K562 (cell line): ENCODE measurements around the gene DHDH. TPM values are rescaled to one million over a fixed set of nuclear protein-coding genes. Genes with fewer than 3 reads are reported as not detected.

Source experiments
- CTCF ChIP-seq, 3 experiments: IDR thresholded peaks in 2 of 3; conservative IDR thresholded peaks in 1 of 3; 2 replicates each; pipeline ENCODE4 v1.5.1; 2011 to 2012; ENCODE audit warnings: low read length in 3 of 3, mild to moderate bottlenecking in 3 of 3, control low read depth in 2 of 3, improper control_type of control experiment in 1 of 3, inconsistent platforms in 1 of 3, low read depth in 1 of 3, mixed read lengths in 1 of 3, moderate library complexity in 1 of 3; ENCODE audit not compliant: insufficient read depth in 2 of 3
- HCFC1 ChIP-seq: IDR thresholded peaks from 2 replicates; pipeline ENCODE4 v1.6.1; 2012; ENCODE audit warnings: low read depth, low read length, improper control_type of control experiment
- HMGN3 ChIP-seq: IDR thresholded peaks from 2 replicates; pipeline ENCODE4 v1.6.1; 2011; ENCODE audit warnings: borderline replicate concordance, low read depth, mild to moderate bottlenecking, mixed read lengths, low read length; ENCODE audit not compliant: insufficient read length; ENCODE audit errors: extremely low read depth
- KLF16 ChIP-seq: IDR thresholded peaks from 2 replicates; pipeline ENCODE4 v1.6.1; 2016; ENCODE audit warnings: antibody characterized with exemption
- MYNN ChIP-seq, 2 experiments: sonication (generic); formaldehyde crosslinking in 1 of 2; IDR thresholded peaks; 2 replicates each; pipeline versions ENCODE4 v1.5.0 to v1.6.1; 2016 to 2020; ENCODE audit warnings: antibody characterized with exemption in 1 of 2, missing genetic modification reagents in 1 of 2
- NCOA1 ChIP-seq: fragments of 450-650 bp; IDR thresholded peaks from 2 replicates; pipeline ENCODE4 v1.6.1; 2016; ENCODE audit warnings: low read depth
- NFYB ChIP-seq: IDR thresholded peaks from 2 replicates; pipeline ENCODE4 v1.6.1; 2011; ENCODE audit warnings: mild to moderate bottlenecking, moderate library complexity; ENCODE audit not compliant: insufficient read length; ENCODE audit errors: extremely low read depth
- RFX7 ChIP-seq: fragments of 250-450 bp; sonication (Bioruptor Pico); IDR thresholded peaks from 2 replicates; pipeline ENCODE4 v1.5.1; 2021; ENCODE audit warnings: mild to moderate bottlenecking
- SMAD4 ChIP-seq: fragments of 250-450 bp; sonication (Bioruptor Pico); conservative IDR thresholded peaks from 2 replicates; pipeline ENCODE4 v1.8.0; 2021; ENCODE audit warnings: inconsistent platforms, mild to moderate bottlenecking, moderate library complexity
- TEAD4 ChIP-seq, 2 experiments: sonication (generic) in 1 of 2; formaldehyde crosslinking in 1 of 2; IDR thresholded peaks; 2 replicates each; pipeline versions ENCODE4 v1.6.1 to v1.8.0; 2012 to 2022; ENCODE audit warnings: borderline replicate concordance in 1 of 2, inconsistent platforms in 1 of 2, low read length in 1 of 2, mild to moderate bottlenecking in 1 of 2, missing genetic modification reagents in 1 of 2
- ZBTB26 ChIP-seq: fragments of 450-650 bp; formaldehyde crosslinking; IDR thresholded peaks from 2 replicates; pipeline ENCODE4 v1.4.0; 2022; ENCODE audit warnings: missing genetic modification characterization
- ZC3H4 ChIP-seq: sonication (generic); formaldehyde crosslinking; IDR thresholded peaks from 2 replicates; pipeline ENCODE4 v1.9.0; 2021; ENCODE audit warnings: missing genetic modification reagents, borderline replicate concordance
- ZNF407 ChIP-seq: fragments of 450-650 bp; IDR thresholded peaks from 2 replicates; pipeline ENCODE4 v1.6.1; 2016; ENCODE audit warnings: low read depth
- ZNF830 ChIP-seq: fragments of 250-450 bp; sonication (Bioruptor Pico); IDR thresholded peaks from 2 replicates; pipeline ENCODE4 v1.5.0; 2021; ENCODE audit warnings: mild to moderate bottlenecking
- polyA plus RNA-seq, 8 experiments: library from polyadenylated mRNA; depleted of rRNA in 4 of 8; stranded (reverse) in 5 of 8; unstranded in 3 of 8; fragments of >200 nt; fragmentation: Nextera tagmentation in 2 of 8; fragmentation: Illumina TruSeq in 1 of 8; extraction: Ambion mirVana in 2 of 8; extraction: Trizol in 1 of 8; gene quantifications; 2 replicates each; pipeline versions ENCODE4 v1.2.1 to v1.2.3, GENCODE V29; 2011 to 2014; ENCODE audit warnings: inconsistent platforms in 1 of 8, missing spikeins in 1 of 8
- total RNA-seq, 7 experiments: library from RNA; depleted of rRNA in 6 of 7; stranded (reverse); fragments of >200 nt in 6 of 7; fragmentation: Illumina TruSeq in 2 of 7; extraction: Trizol in 2 of 7; gene quantifications; 2 replicates each; pipeline versions ENCODE4 v1.2.1 to v1.2.3, GENCODE V29; 2011 to 2021; ENCODE audit warnings: low replicate concordance in 1 of 7

The DHDH gene
- total and polyA plus RNA-seq, 9 of the 15 experiments (the other 6 are each of a cell fraction or from before 2014, with no cell fraction given): 0.37 to 1.9 (median 0.87) TPM

- peak; percentile 94 to 98 (median 97) for TF ChIP-seq CTCF (IDR thresholded peaks at IDR 0.05 in 2 of 3, conservative IDR thresholded peaks at IDR 0.05 in 1 of 3; ENCODE audit: insufficient read depth in 2 of 3, low read depth in 1 of 3, low read length in 3 of 3)
- peak; percentile 35; the same call in 1 of the 2 replicates for TF ChIP-seq HCFC1
- no peak for TF ChIP-seq ZBTB26 (CRISPR knock-in tag)
- no peak for TF ChIP-seq ZC3H4 (CRISPR knock-in tag)
- TF ChIP-seq ZNF830: no peak
- no peak for TF ChIP-seq RFX7 (CRISPR knock-in tag)
- TF ChIP-seq HMGN3: no peak
- TF ChIP-seq SMAD4 (CRISPR knock-in tag): 0 out of 2 replicates have a peak, but pooled peaks have one; percentile 36
- TF ChIP-seq MYNN (IDR thresholded peaks at IDR 0.05): peak; percentile 35; the same call in 1 of the 2 replicates
- no peak for TF ChIP-seq MYNN (CRISPR knock-in tag; IDR thresholded peaks at IDR 0.05)
- no peak for TF ChIP-seq NFYB
- TF ChIP-seq KLF16: 0 out of 2 replicates have a peak, but pooled peaks have one; percentile 26
- TF ChIP-seq ZNF407: 0 out of 2 replicates have a peak, but pooled peaks have one; percentile 15
- peak; percentile 7; the same call in 1 of the 2 replicates for TF ChIP-seq TEAD4 (IDR thresholded peaks at IDR 0.05; ENCODE audit: low read length)
- TF ChIP-seq TEAD4 (CRISPR knock-in tag; IDR thresholded peaks at IDR 0.05; ENCODE audit: borderline replicate concordance): no peak
- no peak for TF ChIP-seq NCOA1
These were observed 37.5 kb downstream of the DHDH start (continued) for GRCh38 chr19:48970923-48971395.
